Astrocyte (in vitro differentiated cells and primary cell): Measurements from ENCODE around the gene AVPR1B. TPM values are rescaled to one million over a fixed set of nuclear protein-coding genes. Genes with fewer than 3 reads are reported as not detected.

Experiments used
- DNase-seq: peaks from one replicate; pipeline ENCODE4 v3.0.0-alpha.2; 2010; ENCODE audit warnings: low read depth
- FAIRE-seq: peaks from 2 replicates; lab custom pipeline; 2011; peaks lifted over from hg19 to GRCh38; lab: Jason Lieb, UNC
- H2AFZ ChIP-seq: 2 replicates; pipeline ENCODE4 v1.6.0; 2012; ENCODE audit warnings: low read depth, low read length, inconsistent platforms
- H3K27ac ChIP-seq: 2 replicates; pipeline ENCODE4 v1.5.1; 2011; ENCODE audit warnings: low read depth, low read length, inconsistent platforms
- H3K27me3 ChIP-seq: 2 replicates; pipeline ENCODE4 v1.6.0; 2011; ENCODE audit warnings: low read length, inconsistent platforms; ENCODE audit not compliant: insufficient read depth
- H3K36me3 ChIP-seq: 2 replicates; pipeline ENCODE4 v1.5.1; 2011; ENCODE audit warnings: low read length, inconsistent platforms; ENCODE audit not compliant: insufficient read depth
- H3K4me1 ChIP-seq: 2 replicates; pipeline ENCODE4 v1.5.1; 2011; ENCODE audit warnings: low read length, inconsistent platforms; ENCODE audit not compliant: insufficient read depth
- H3K4me2 ChIP-seq: 2 replicates; pipeline ENCODE4 v1.6.0; 2012; ENCODE audit warnings: low read length, inconsistent platforms
- H3K4me3 ChIP-seq: 2 replicates; pipeline ENCODE4 v1.5.1; 2011; ENCODE audit warnings: low read depth, mild to moderate bottlenecking, low read length, inconsistent platforms; ENCODE audit not compliant: insufficient read depth
- H3K79me2 ChIP-seq: 2 replicates; pipeline ENCODE4 v1.6.0; 2012; ENCODE audit warnings: mild to moderate bottlenecking, low read length, inconsistent platforms; ENCODE audit not compliant: insufficient read depth
- H3K9ac ChIP-seq: 2 replicates; pipeline ENCODE4 v1.6.0; 2012; ENCODE audit warnings: mild to moderate bottlenecking, low read length, inconsistent platforms
- H3K9me3 ChIP-seq: 2 replicates; pipeline ENCODE4 v1.5.1; 2012; ENCODE audit warnings: low read depth, mild to moderate bottlenecking, low read length, inconsistent platforms; ENCODE audit not compliant: insufficient read depth
- H4K20me1 ChIP-seq: 2 replicates; pipeline ENCODE4 v1.6.0; 2012; ENCODE audit warnings: low read length, inconsistent platforms; ENCODE audit not compliant: insufficient read depth
- H3K27ac Mint-ChIP-seq: one replicate; pipeline ENCODE4 v1.8.0; 2021; ENCODE audit warnings: mild to moderate bottlenecking, mixed read lengths; ENCODE audit not compliant: unreplicated experiment
- H3K27me3 Mint-ChIP-seq: one replicate; pipeline ENCODE4 v1.8.0; 2021; ENCODE audit warnings: low read depth, mixed read lengths; ENCODE audit not compliant: unreplicated experiment
- H3K36me3 Mint-ChIP-seq: one replicate; pipeline ENCODE4 v1.8.0; 2021; ENCODE audit warnings: low read depth, mixed read lengths; ENCODE audit not compliant: unreplicated experiment
- H3K4me1 Mint-ChIP-seq: one replicate; pipeline ENCODE4 v1.8.0; 2021; ENCODE audit warnings: low read depth, mixed read lengths; ENCODE audit not compliant: unreplicated experiment
- H3K4me3 Mint-ChIP-seq: one replicate; pipeline ENCODE4 v1.8.0; 2021; ENCODE audit warnings: mild to moderate bottlenecking, moderate library complexity, mixed read lengths; ENCODE audit not compliant: unreplicated experiment
- H3K9me3 Mint-ChIP-seq: one replicate; pipeline ENCODE4 v1.8.0; 2021; ENCODE audit warnings: mild to moderate bottlenecking, mixed read lengths; ENCODE audit not compliant: unreplicated experiment
- CTCF ChIP-seq: IDR thresholded peaks from 2 replicates; pipeline ENCODE4 v1.5.1; 2011; ENCODE audit warnings: low read depth, mild to moderate bottlenecking, inconsistent platforms, low read length, moderate library complexity; ENCODE audit not compliant: insufficient read depth
- EZH2 ChIP-seq: IDR thresholded peaks from 2 replicates; pipeline ENCODE4 v1.6.1; 2012; ENCODE audit warnings: mild to moderate bottlenecking, low read length, inconsistent platforms; ENCODE audit not compliant: insufficient read depth
- total RNA-seq: library from RNA; stranded (reverse); gene quantifications from 2 replicates; pipeline ENCODE4 v1.2.1, GENCODE V29; 2021

AVPR1B gene
- total RNA-seq, 1 donor from 2014 or later = not detected

GRCh38 chr1:206080026-206080820 lies 37.0 kb downstream of the AVPR1B start:
- no peak for DNase-seq
- H3K27ac Mint-ChIP-seq = no peak overlapping the region
- H3K4me1 ChIP-seq = no peaks in the 10 kb centered on the region
- H3K36me3 Mint-ChIP-seq = no peaks in the 10 kb centered on the region
- no peak overlapping the region for H3K27ac ChIP-seq
- no peaks in the 10 kb centered on the region for H3K4me1 Mint-ChIP-seq
- H3K4me3 ChIP-seq = no peak overlapping the region
- no peak for TF ChIP-seq EZH2
- H3K27me3 Mint-ChIP-seq = peaks cover 27% of the 10 kb centered on the region
- no peak overlapping the region for H3K9ac ChIP-seq
- no peak overlapping the region for H2AFZ ChIP-seq
- H4K20me1 ChIP-seq = no peaks in the 10 kb centered on the region
- no peaks in the 10 kb centered on the region for H3K9me3 Mint-ChIP-seq
- H3K4me2 ChIP-seq = no peak overlapping the region
- H3K9me3 ChIP-seq = no peaks in the 10 kb centered on the region
- no peaks in the 10 kb centered on the region for H3K79me2 ChIP-seq
- no peaks in the 10 kb centered on the region for H3K27me3 ChIP-seq
- H3K36me3 ChIP-seq = no peaks in the 10 kb centered on the region
- no peak overlapping the region for H3K4me3 Mint-ChIP-seq
- no peak for FAIRE-seq

GRCh38 chr1:206079135-206079534 lies 38.1 kb downstream of the AVPR1B start:
- no peaks in the 10 kb centered on the region for H4K20me1 ChIP-seq
- H3K4me1 ChIP-seq = no peaks in the 10 kb centered on the region
- no peak overlapping the region for H3K9ac ChIP-seq
- no peak overlapping the region for H3K4me3 ChIP-seq
- H3K36me3 ChIP-seq = no peaks in the 10 kb centered on the region
- no peaks in the 10 kb centered on the region for H3K4me1 Mint-ChIP-seq
- DNase-seq (no peak), FAIRE-seq (no peak)
- no peaks in the 10 kb centered on the region for H3K9me3 Mint-ChIP-seq
- H3K4me3 Mint-ChIP-seq = no peak overlapping the region
- H3K9me3 ChIP-seq = no peaks in the 10 kb centered on the region
- no peak overlapping the region for H3K27ac Mint-ChIP-seq
- peaks cover 24% of the 10 kb centered on the region for H3K27me3 Mint-ChIP-seq
- TF ChIP-seq CTCF (no peak), EZH2 (no peak)
- no peak overlapping the region for H3K4me2 ChIP-seq
- H3K27me3 ChIP-seq = no peaks in the 10 kb centered on the region
- no peaks in the 10 kb centered on the region for H3K36me3 Mint-ChIP-seq
- no peak overlapping the region for H2AFZ ChIP-seq
- no peaks in the 10 kb centered on the region for H3K79me2 ChIP-seq
- no peak overlapping the region for H3K27ac ChIP-seq

- DNase-seq (peak; percentile 22), FAIRE-seq (no peak)
- no peak overlapping the region for H3K4me2 ChIP-seq
- TF ChIP-seq EZH2 (no peak), CTCF (no peak)
- Mint-ChIP-seq H3K27ac (no peak overlapping the region), H3K36me3 (no peaks in the 10 kb centered on the region), H3K27me3 (peaks cover 14% of the 10 kb centered on the region), H3K9me3 (no peaks in the 10 kb centered on the region), H3K4me1 (peaks cover 3% of the 10 kb centered on the region), H3K4me3 (no peak overlapping the region)
- no peak overlapping the region for H3K27ac ChIP-seq
- no peak overlapping the region for H3K9ac ChIP-seq
- H3K4me3 ChIP-seq = no peak overlapping the region
- H3K79me2 ChIP-seq = no peaks in the 10 kb centered on the region
- no peaks in the 10 kb centered on the region for H3K27me3 ChIP-seq
- no peaks in the 10 kb centered on the region for H3K9me3 ChIP-seq
- H2AFZ ChIP-seq = no peak overlapping the region
- H3K4me1 ChIP-seq = no peaks in the 10 kb centered on the region
- no peaks in the 10 kb centered on the region for H4K20me1 ChIP-seq
- H3K36me3 ChIP-seq = no peaks in the 10 kb centered on the region
These were observed 41.1 kb downstream of the AVPR1B start for GRCh38 chr1:206075786-206076755.
